ENCODE measurements around the gene GABRB1. TPM values are rescaled to one million over a fixed set of nuclear protein-coding genes. Genes with fewer than 3 reads are reported as not detected.

Gene GABRB1
- total and polyA plus RNA-seq, 2 donors (not counting 3 experiments of a cell fraction or from before 2014, with no cell fraction given): not detected

GRCh38 chr4:47463235-47463956, 432.0 kb downstream of the GABRB1 start, which contains the start of gene COMMD8:
COMMD8 (minus strand) TSS chr4:47463702; CDS start chr4:47463651, 51 bp downstream.
- dilution Hi-C loops (cut with MboI; ENCODE audit: extremely low pct_ligation_motif_present, low sequenced_read_pairs) (no loop called here), intact Hi-C loops (cut with micrococcal nuclease) (loop anchor here (1.0 to 10.0 kb wide), 5 partner anchors 22 to 451 kb away; partner anchors contain the start of genes ATP10D and NFXL1)
- H2AFZ ChIP-seq (ENCODE audit: low read depth, low read length): peak within 1 kb of the TSS; percentile 87
- no TSS peak for BruUV-seq (replicated peaks)
- H3K36me3 ChIP-seq (ENCODE audit: control insufficient read depth in 2 of 2, extremely low read depth in 1 of 2, insufficient read depth in 2 of 2, low read length in 2 of 2): peaks cover 0 to 3% of the 10 kb centered on the region in 2 experiments
- peaks cover 4% of the 10 kb centered on the region for H3K79me2 ChIP-seq (ENCODE audit: control insufficient read depth, insufficient read depth, low read length)
- H3K4me3 ChIP-seq (replicated peaks in 1 of 3; ENCODE audit: insufficient read depth in 1 of 3, low read depth in 1 of 3, low read length in 3 of 3): peak within 1 kb of the TSS; percentile 56 to 91 (median 84)
- H3K9me1 ChIP-seq (replicated peaks; ENCODE audit: control insufficient read depth, extremely low read depth, insufficient read depth, low read length): no peaks in the 10 kb centered on the region
- peak within 1 kb of the TSS; percentile 94 for H3K4me2 ChIP-seq (ENCODE audit: insufficient read depth, low read length)
- H3K4me1 ChIP-seq (ENCODE audit: control insufficient read depth, extremely low read depth, insufficient read depth, low read length): peaks cover 5% of the 10 kb centered on the region
- FAIRE-seq (peak; percentile 83), DNase-seq (ENCODE audit: low read depth, low spot score) (peak; percentile 96)
- no peaks in the 10 kb centered on the region for H3K27me3 ChIP-seq (ENCODE audit: control insufficient read depth in 2 of 2, insufficient read depth in 2 of 2, low read length in 2 of 2)
- ChIA-PET CTCF (interaction anchor here (1.0 to 2.0 kb wide), 11 partner anchors 9 to 114 kb away, joined by 3 to 14 read pairs (median 6); partner anchors contain the start of gene ATP10D), POLR2A (interaction anchor here (0.8 to 1.0 kb wide), 2 partner anchors 22 to 451 kb away, joined by 3 to 9 read pairs; partner anchors contain the start of genes ATP10D and NFXL1)
- peak within 1 kb of the TSS; percentile 44 for H3K27ac ChIP-seq (ENCODE audit: insufficient read depth, low read depth, low read length)
- no peaks in the 10 kb centered on the region for H4K20me1 ChIP-seq (replicated peaks; ENCODE audit: control insufficient read depth, extremely low read depth, insufficient read depth, low read length)
- TF ChIP-seq POLR2A (IDR thresholded peaks at IDR 0.05; ENCODE audit: low read depth, low read length) (peak; percentile 79), MAX (IDR thresholded peaks at IDR 0.05; ENCODE audit: insufficient read depth, insufficient read length) (peak; percentile 100), JUN (IDR thresholded peaks at IDR 0.05; ENCODE audit: borderline replicate concordance, insufficient read depth, insufficient read length, low read depth) (no peak), FOS (IDR thresholded peaks at IDR 0.05; ENCODE audit: borderline replicate concordance, insufficient read depth, low read length) (no peak), EZH2 (IDR thresholded peaks at IDR 0.05; ENCODE audit: borderline replicate concordance, low read depth, low read length, severe bottlenecking) (no peak), POLR2AphosphoS5 (IDR thresholded peaks at IDR 0.05; ENCODE audit: insufficient read depth, low read depth, low read length) (peak; percentile 88), MYC (IDR thresholded peaks at IDR 0.05; ENCODE audit: low read depth, low read length) (no peak), GATA2 (IDR thresholded peaks at IDR 0.05; ENCODE audit: insufficient read depth, insufficient read length, low read depth, low read length) (no peak)
- TF ChIP-seq, protein P1, sequence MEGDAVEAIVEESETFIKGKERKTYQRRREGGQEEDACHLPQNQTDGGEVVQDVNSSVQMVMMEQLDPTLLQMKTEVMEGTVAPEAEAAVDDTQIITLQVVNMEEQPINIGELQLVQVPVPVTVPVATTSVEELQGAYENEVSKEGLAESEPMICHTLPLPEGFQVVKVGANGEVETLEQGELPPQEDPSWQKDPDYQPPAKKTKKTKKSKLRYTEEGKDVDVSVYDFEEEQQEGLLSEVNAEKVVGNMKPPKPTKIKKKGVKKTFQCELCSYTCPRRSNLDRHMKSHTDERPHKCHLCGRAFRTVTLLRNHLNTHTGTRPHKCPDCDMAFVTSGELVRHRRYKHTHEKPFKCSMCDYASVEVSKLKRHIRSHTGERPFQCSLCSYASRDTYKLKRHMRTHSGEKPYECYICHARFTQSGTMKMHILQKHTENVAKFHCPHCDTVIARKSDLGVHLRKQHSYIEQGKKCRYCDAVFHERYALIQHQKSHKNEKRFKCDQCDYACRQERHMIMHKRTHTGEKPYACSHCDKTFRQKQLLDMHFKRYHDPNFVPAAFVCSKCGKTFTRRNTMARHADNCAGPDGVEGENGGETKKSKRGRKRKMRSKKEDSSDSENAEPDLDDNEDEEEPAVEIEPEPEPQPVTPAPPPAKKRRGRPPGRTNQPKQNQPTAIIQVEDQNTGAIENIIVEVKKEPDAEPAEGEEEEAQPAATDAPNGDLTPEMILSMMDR (IDR thresholded peaks at IDR 0.05; ENCODE audit: extremely low read depth in 1 of 2, insufficient read depth in 1 of 2, low read depth in 1 of 2, low read length in 2 of 2): peak in 1 of 2 donors; percentile 32
- H3K9ac ChIP-seq (replicated peaks; ENCODE audit: extremely low read depth, insufficient read depth, low read length): peak within 1 kb of the TSS; percentile 77
- H3K9me3 ChIP-seq (replicated peaks; ENCODE audit: control insufficient read depth, insufficient read depth, low read length): no peaks in the 10 kb centered on the region

Measured in endothelial cell of umbilical vein (primary cell).